DOHH2 (cell line): Measurements from ENCODE around the gene MPDZ.

ENCODE experiments used
- CTCF ChIP-seq: fragments of 200-600 bp; sonication (generic); IDR thresholded peaks from one replicate; pipeline ENCODE4 v1.5.1; 2014; ENCODE audit warnings: antibody characterized with exemption, mild to moderate bottlenecking, low read depth, low read length; ENCODE audit not compliant: poor library complexity, severe bottlenecking
- EZH2phosphoT487 ChIP-seq: fragments of 200-600 bp; sonication (generic); IDR thresholded peaks from 2 replicates; pipeline ENCODE4 v1.6.1; 2017; ENCODE audit warnings: borderline replicate concordance, mild to moderate bottlenecking, antibody characterized with exemption, low read length, moderate library complexity, mixed read lengths

DNA sequence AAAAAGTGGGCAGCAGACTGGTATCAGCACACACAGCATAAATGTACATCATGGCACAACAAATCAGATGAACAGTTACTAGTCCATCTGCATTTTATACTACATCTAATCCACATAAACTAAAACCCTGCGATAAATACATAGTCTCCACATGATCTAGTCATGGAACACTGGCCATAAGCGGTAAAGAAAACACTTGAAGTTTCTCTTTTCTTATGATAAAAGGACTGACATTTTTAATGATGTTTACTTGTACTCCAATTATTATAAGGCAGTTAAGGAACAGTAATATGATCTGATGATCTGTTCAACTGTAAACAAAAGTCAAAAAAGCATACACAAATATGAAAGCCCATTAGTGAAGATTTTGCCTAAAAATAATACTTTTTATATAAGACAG lies 112.5 kb downstream of the MPDZ start:
- TF ChIP-seq CTCF: no peak
- TF ChIP-seq EZH2phosphoT487: no peak
